ENCODE results near the gene SESN2. TPM values are rescaled to one million over a fixed set of nuclear protein-coding genes. Genes with fewer than 3 reads are reported as not detected.

Gene SESN2
- total and polyA plus RNA-seq, 4 donors = 5.5 to 13.0 (median 10.7) TPM

DNA sequence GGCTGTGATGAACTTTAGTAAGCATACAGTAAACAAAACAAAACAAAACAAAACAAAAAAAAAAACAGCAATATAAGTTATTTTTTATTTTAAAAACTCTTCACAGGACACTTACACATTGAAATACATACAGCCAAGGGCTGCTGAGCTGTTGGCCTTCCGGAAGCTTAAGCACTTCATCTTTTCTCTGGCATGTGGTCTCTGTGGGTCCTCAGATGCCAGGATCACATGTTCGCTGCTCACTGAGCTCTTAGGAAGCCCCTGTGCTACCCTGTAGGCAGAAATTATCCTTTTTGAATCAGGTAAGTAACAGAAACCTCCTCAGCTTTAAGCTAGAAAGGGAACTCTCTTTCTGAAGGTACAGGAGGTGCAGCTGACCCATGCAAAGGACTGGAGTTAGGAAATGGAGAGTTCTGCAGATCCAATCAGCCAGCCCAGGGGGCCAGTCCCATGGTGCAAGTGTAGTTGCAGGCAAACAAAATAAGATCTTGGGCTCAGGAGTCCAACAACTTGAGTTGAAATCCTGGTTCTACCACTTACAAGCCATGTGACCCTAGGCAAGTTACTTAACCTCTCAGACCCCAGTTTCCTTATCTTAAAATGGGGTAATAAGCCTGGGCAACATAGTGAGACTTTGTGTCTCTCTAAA is 47.1 kb downstream of the SESN2 start:
- H3K27ac ChIP-seq (ENCODE audit: low read depth in 1 of 2, low read length in 2 of 2) = no peak overlapping the region
- WGBS = 82% methylated on average over 2 of the region's 2 CpGs
- no peak for DNase-seq (ENCODE audit: low spot score)

GRCh38 chr1:28308750-28309149 is 49.4 kb downstream of the SESN2 start:
- no peak overlapping the region for H3K4me3 ChIP-seq (ENCODE audit: low read depth in 1 of 3, low read length in 3 of 3)
- DNase-seq (ENCODE audit: low spot score) = no peak
- peaks cover 0 to 4% (median 2%) of the 10 kb centered on the region in 4 donors for H3K4me1 ChIP-seq (ENCODE audit: control insufficient read depth in 4 of 4, insufficient read depth in 4 of 4, low read length in 3 of 4)
- no peak overlapping the region for H3K27ac ChIP-seq (ENCODE audit: low read depth in 1 of 2, low read length in 2 of 2)
- no peaks in the 10 kb centered on the region for H3K36me3 ChIP-seq (ENCODE audit: control insufficient read depth in 4 of 4, insufficient read depth in 3 of 4, low read depth in 1 of 4, low read length in 3 of 4)
- H3K9ac ChIP-seq (ENCODE audit: low read depth in 1 of 2, low read length in 2 of 2) = no peak overlapping the region
- no peaks in the 10 kb centered on the region for H3K9me3 ChIP-seq (ENCODE audit: control insufficient read depth in 4 of 4, low read length in 3 of 4)
- H3K27me3 ChIP-seq (ENCODE audit: control insufficient read depth in 4 of 4, insufficient read depth in 4 of 4, low read length in 3 of 4) = no peaks in the 10 kb centered on the region
- 96% methylated on average over 3 of the region's 3 CpGs for whole genome bisulfite sequencing
- TF ChIP-seq FOXA2 (IDR thresholded peaks at IDR 0.05) = no peak
- TF ChIP-seq GABPA (IDR thresholded peaks at IDR 0.05 in 1 of 2, conservative IDR thresholded peaks at IDR 0.05 in 1 of 2) = no peak
- TF ChIP-seq, protein P1, sequence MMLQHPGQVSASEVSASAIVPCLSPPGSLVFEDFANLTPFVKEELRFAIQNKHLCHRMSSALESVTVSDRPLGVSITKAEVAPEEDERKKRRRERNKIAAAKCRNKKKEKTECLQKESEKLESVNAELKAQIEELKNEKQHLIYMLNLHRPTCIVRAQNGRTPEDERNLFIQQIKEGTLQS (IDR thresholded peaks at IDR 0.05) = no peak
- TF ChIP-seq, protein P2, sequence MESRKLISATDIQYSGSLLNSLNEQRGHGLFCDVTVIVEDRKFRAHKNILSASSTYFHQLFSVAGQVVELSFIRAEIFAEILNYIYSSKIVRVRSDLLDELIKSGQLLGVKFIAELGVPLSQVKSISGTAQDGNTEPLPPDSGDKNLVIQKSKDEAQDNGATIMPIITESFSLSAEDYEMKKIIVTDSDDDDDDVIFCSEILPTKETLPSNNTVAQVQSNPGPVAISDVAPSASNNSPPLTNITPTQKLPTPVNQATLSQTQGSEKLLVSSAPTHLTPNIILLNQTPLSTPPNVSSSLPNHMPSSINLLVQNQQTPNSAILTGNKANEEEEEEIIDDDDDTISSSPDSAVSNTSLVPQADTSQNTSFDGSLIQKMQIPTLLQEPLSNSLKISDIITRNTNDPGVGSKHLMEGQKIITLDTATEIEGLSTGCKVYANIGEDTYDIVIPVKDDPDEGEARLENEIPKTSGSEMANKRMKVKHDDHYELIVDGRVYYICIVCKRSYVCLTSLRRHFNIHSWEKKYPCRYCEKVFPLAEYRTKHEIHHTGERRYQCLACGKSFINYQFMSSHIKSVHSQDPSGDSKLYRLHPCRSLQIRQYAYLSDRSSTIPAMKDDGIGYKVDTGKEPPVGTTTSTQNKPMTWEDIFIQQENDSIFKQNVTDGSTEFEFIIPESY (IDR thresholded peaks at IDR 0.05) = no peak
- TF ChIP-seq JUND (IDR thresholded peaks at IDR 0.05) = no peak
- TF ChIP-seq HNF4A (conservative IDR thresholded peaks at IDR 0.05) = no peak
- no peak for TF ChIP-seq NR2F2 (IDR thresholded peaks at IDR 0.05)
- no peak for TF ChIP-seq YY1 (IDR thresholded peaks at IDR 0.05)
- TF ChIP-seq, protein P3, sequence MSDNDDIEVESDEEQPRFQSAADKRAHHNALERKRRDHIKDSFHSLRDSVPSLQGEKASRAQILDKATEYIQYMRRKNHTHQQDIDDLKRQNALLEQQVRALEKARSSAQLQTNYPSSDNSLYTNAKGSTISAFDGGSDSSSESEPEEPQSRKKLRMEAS (IDR thresholded peaks at IDR 0.05) = no peak
- no peak for TF ChIP-seq TAF1 (conservative IDR thresholded peaks at IDR 0.05)
- TF ChIP-seq EGR1 (IDR thresholded peaks at IDR 0.05; ENCODE audit: low read depth in 2 of 2) = no peak

More for the DNA sequence above, 47.1 kb downstream of the SESN2 start:
- Histone ChIP-seq H3K9me3 (ENCODE audit: control insufficient read depth in 4 of 4, low read length in 3 of 4) (no peaks in the 10 kb centered on the region), H3K4me1 (ENCODE audit: control insufficient read depth in 4 of 4, insufficient read depth in 4 of 4, low read length in 3 of 4) (no peaks in the 10 kb centered on the region), H3K27me3 (ENCODE audit: control insufficient read depth in 4 of 4, insufficient read depth in 4 of 4, low read length in 3 of 4) (no peaks in the 10 kb centered on the region), H3K36me3 (ENCODE audit: control insufficient read depth in 4 of 4, insufficient read depth in 3 of 4, low read depth in 1 of 4, low read length in 3 of 4) (no peaks in the 10 kb centered on the region), H3K4me3 (ENCODE audit: low read depth in 1 of 3, low read length in 3 of 3) (no peak overlapping the region), H3K9ac (ENCODE audit: low read depth in 1 of 2, low read length in 2 of 2) (no peak overlapping the region)
- TF ChIP-seq, protein P4, sequence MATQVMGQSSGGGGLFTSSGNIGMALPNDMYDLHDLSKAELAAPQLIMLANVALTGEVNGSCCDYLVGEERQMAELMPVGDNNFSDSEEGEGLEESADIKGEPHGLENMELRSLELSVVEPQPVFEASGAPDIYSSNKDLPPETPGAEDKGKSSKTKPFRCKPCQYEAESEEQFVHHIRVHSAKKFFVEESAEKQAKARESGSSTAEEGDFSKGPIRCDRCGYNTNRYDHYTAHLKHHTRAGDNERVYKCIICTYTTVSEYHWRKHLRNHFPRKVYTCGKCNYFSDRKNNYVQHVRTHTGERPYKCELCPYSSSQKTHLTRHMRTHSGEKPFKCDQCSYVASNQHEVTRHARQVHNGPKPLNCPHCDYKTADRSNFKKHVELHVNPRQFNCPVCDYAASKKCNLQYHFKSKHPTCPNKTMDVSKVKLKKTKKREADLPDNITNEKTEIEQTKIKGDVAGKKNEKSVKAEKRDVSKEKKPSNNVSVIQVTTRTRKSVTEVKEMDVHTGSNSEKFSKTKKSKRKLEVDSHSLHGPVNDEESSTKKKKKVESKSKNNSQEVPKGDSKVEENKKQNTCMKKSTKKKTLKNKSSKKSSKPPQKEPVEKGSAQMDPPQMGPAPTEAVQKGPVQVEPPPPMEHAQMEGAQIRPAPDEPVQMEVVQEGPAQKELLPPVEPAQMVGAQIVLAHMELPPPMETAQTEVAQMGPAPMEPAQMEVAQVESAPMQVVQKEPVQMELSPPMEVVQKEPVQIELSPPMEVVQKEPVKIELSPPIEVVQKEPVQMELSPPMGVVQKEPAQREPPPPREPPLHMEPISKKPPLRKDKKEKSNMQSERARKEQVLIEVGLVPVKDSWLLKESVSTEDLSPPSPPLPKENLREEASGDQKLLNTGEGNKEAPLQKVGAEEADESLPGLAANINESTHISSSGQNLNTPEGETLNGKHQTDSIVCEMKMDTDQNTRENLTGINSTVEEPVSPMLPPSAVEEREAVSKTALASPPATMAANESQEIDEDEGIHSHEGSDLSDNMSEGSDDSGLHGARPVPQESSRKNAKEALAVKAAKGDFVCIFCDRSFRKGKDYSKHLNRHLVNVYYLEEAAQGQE (IDR thresholded peaks at IDR 0.05) = no peak
- TF ChIP-seq, protein P3 (IDR thresholded peaks at IDR 0.05) = no peak
- TF ChIP-seq, protein P1 (IDR thresholded peaks at IDR 0.05) = no peak
- TF ChIP-seq JUND (IDR thresholded peaks at IDR 0.05) (no peak), TAF1 (conservative IDR thresholded peaks at IDR 0.05) (no peak)

Data from liver (tissue), 9 donors.